Measurements from ENCODE around the gene UGGT1. TPM values are rescaled to one million over a fixed set of nuclear protein-coding genes. Genes with fewer than 3 reads are reported as not detected.

Gene UGGT1
- total RNA-seq, 1 experiment from 2014 or later, result 74.1 TPM

DNA sequence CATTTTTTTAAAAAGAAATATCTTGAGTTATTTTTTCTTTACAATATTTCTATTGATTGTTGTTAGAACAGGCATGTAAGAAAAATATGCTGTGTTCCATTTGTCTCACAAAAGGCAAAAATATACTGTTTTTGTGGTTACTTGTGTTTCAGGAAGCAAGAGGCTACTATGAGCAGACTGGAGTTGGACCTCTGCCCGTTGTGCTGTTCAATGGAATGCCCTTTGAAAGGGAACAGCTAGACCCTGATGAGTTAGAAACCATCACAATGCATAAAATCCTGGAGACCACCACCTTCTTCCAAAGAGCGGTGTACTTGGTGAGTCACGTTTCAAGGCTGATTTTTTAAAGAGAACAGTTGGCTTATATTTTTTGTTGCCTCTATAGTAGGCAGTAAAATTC lies 54.7 kb downstream of the UGGT1 start:
- Histone ChIP-seq H3K27me3 (replicated peaks; ENCODE audit: insufficient read depth, low read depth, low read length, poor library complexity) (no peaks in the 10 kb centered on the region), H3K27ac (ENCODE audit: low read depth, low read length, poor library complexity, severe bottlenecking) (no peak overlapping the region), H3K36me3 (ENCODE audit: insufficient read depth, low read length, poor library complexity, severe bottlenecking) (peaks cover 36% of the 10 kb centered on the region), H3K4me3 (ENCODE audit: low read depth, low read length, poor library complexity, severe bottlenecking) (no peak overlapping the region), H3K4me1 (ENCODE audit: insufficient read depth, low read length, poor library complexity, severe bottlenecking) (no peaks in the 10 kb centered on the region), H3K9me3 (ENCODE audit: low read depth, low read length, poor library complexity, severe bottlenecking) (no peaks in the 10 kb centered on the region)
- ChIA-PET POLR2A (ENCODE audit: low non-redundant PET) (no interaction called here), CTCF (no interaction called here)
- BruUV-seq (replicated peaks), result no TSS peak
- TF ChIP-seq EZH2 (IDR thresholded peaks at IDR 0.05; ENCODE audit: borderline replicate concordance, low read depth, low read length, poor library complexity, severe bottlenecking), result no peak
- TF ChIP-seq, protein P1, sequence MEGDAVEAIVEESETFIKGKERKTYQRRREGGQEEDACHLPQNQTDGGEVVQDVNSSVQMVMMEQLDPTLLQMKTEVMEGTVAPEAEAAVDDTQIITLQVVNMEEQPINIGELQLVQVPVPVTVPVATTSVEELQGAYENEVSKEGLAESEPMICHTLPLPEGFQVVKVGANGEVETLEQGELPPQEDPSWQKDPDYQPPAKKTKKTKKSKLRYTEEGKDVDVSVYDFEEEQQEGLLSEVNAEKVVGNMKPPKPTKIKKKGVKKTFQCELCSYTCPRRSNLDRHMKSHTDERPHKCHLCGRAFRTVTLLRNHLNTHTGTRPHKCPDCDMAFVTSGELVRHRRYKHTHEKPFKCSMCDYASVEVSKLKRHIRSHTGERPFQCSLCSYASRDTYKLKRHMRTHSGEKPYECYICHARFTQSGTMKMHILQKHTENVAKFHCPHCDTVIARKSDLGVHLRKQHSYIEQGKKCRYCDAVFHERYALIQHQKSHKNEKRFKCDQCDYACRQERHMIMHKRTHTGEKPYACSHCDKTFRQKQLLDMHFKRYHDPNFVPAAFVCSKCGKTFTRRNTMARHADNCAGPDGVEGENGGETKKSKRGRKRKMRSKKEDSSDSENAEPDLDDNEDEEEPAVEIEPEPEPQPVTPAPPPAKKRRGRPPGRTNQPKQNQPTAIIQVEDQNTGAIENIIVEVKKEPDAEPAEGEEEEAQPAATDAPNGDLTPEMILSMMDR (conservative IDR thresholded peaks at IDR 0.05; ENCODE audit: low read depth, low read length), result no peak
- intact Hi-C loops (cut with micrococcal nuclease; ENCODE audit: unreplicated experiment), result no loop called here
- DNase-seq (ENCODE audit: low spot score), result no peak

DNA sequence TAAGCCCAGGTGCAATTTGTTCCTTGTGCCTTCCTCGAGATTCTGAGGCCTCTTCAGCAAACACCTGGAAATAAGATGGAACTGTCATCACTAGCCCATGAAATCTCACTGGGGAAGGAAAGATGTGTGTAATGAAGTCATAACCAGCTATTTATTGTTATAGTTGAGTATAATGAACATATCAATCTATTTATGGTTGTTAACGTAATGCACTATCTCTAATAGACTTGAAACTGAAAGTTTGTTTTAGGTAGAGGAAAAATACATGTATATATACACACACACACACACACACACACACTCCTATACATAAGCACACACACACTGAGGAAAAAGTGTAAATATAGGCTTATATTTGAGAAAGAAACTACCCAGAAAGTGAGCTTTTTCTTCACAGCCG lies 62.8 kb downstream of the UGGT1 start:
- no peak for TF ChIP-seq EZH2 (IDR thresholded peaks at IDR 0.05; ENCODE audit: borderline replicate concordance, low read depth, low read length, poor library complexity, severe bottlenecking)
- TF ChIP-seq, protein P1 (conservative IDR thresholded peaks at IDR 0.05; ENCODE audit: low read depth, low read length), result no peak
- no TSS peak for BruUV-seq (replicated peaks)
- peaks cover 19% of the 10 kb centered on the region for H3K4me1 ChIP-seq (ENCODE audit: insufficient read depth, low read length, poor library complexity, severe bottlenecking)
- no peaks in the 10 kb centered on the region for H3K9me3 ChIP-seq (ENCODE audit: low read depth, low read length, poor library complexity, severe bottlenecking)
- H3K27me3 ChIP-seq (replicated peaks; ENCODE audit: insufficient read depth, low read depth, low read length, poor library complexity), result no peaks in the 10 kb centered on the region
- peaks cover 42% of the 10 kb centered on the region for H3K36me3 ChIP-seq (ENCODE audit: insufficient read depth, low read length, poor library complexity, severe bottlenecking)
- ChIA-PET CTCF (no interaction called here), POLR2A (ENCODE audit: low non-redundant PET) (no interaction called here)
- no peak overlapping the region for H3K27ac ChIP-seq (ENCODE audit: low read depth, low read length, poor library complexity, severe bottlenecking)
- no peak overlapping the region for H3K4me3 ChIP-seq (ENCODE audit: low read depth, low read length, poor library complexity, severe bottlenecking)
- intact Hi-C loops (cut with micrococcal nuclease; ENCODE audit: unreplicated experiment), result no loop called here
- no peak for DNase-seq (ENCODE audit: low spot score)

DNA sequence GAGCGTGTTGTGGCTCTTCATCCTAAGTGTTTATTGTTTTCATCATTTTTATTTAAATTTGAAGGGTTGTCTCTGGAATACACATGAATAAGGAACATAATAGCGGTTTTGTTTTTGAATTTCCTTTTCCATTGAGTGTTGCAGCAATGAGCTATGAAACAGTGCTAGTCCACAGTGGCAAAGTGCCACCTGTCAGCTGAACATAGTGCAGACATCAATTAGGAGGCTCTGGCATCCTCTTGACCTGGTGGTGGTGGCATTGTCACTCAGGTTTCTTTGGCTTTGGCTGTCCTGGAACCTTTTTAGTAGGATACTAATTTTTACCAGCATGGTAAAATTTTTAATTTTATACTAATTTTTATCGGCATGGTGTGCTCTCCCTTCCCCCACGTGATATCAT lies 63.2 kb downstream of the UGGT1 start:
- no peak overlapping the region for H3K27ac ChIP-seq (ENCODE audit: low read depth, low read length, poor library complexity, severe bottlenecking)
- H3K4me3 ChIP-seq (ENCODE audit: low read depth, low read length, poor library complexity, severe bottlenecking), result no peak overlapping the region
- peaks cover 19% of the 10 kb centered on the region for H3K4me1 ChIP-seq (ENCODE audit: insufficient read depth, low read length, poor library complexity, severe bottlenecking)
- no peaks in the 10 kb centered on the region for H3K9me3 ChIP-seq (ENCODE audit: low read depth, low read length, poor library complexity, severe bottlenecking)
- DNase-seq (ENCODE audit: low spot score), result no peak
- no TSS peak for BruUV-seq (replicated peaks)
- intact Hi-C loops (cut with micrococcal nuclease; ENCODE audit: unreplicated experiment), result no loop called here
- no peak for TF ChIP-seq EZH2 (IDR thresholded peaks at IDR 0.05; ENCODE audit: borderline replicate concordance, low read depth, low read length, poor library complexity, severe bottlenecking)
- TF ChIP-seq, protein P1 (conservative IDR thresholded peaks at IDR 0.05; ENCODE audit: low read depth, low read length), result no peak
- ChIA-PET CTCF (no interaction called here), POLR2A (ENCODE audit: low non-redundant PET) (no interaction called here)
- peaks cover 40% of the 10 kb centered on the region for H3K36me3 ChIP-seq (ENCODE audit: insufficient read depth, low read length, poor library complexity, severe bottlenecking)
- H3K27me3 ChIP-seq (replicated peaks; ENCODE audit: insufficient read depth, low read depth, low read length, poor library complexity), result no peaks in the 10 kb centered on the region
